ENCODE data around the gene PRR23A. TPM values are rescaled to one million over a fixed set of nuclear protein-coding genes. Genes with fewer than 3 reads are reported as not detected.

PRR23A gene
- total RNA-seq (not detected), polyA plus RNA-seq (not detected)
- long read RNA-seq, donor 1, result 0 reads
- long read RNA-seq, donor 2, result 0 reads
- long read RNA-seq, donor 3, result 0 reads
- long read RNA-seq, donor 4, result 0 reads
- long read RNA-seq, donor 5, result 0 reads
- long read RNA-seq, donor 6, result 0 reads
- long read RNA-seq, donor 7, result 0 reads
- long read RNA-seq, donor 8, result 0 reads
- long read RNA-seq, donor 9, result 0 reads
- long read RNA-seq, donor 10, result 0 reads

GRCh38 chr3:139006051-139006716 is at the start of gene PRR23A:
TSS of gene PRR23A (minus strand) at chr3:139006268. CDS start at chr3:139006268, 0 bp downstream.
- H3K4me3 ChIP-seq, result no peak within 1 kb of the TSS
- intact Hi-C loops (cut with DNase I), result no loop called here
- no peak for DNase-seq
- no peaks in the 10 kb centered on the region for H3K36me3 ChIP-seq (replicated peaks in 1 of 2)
- no peaks in the 10 kb centered on the region for H3K27me3 ChIP-seq
- no peaks in the 10 kb centered on the region for H3K4me1 ChIP-seq (replicated peaks in 1 of 2)
- no peak within 1 kb of the TSS for H3K27ac ChIP-seq
- no peaks in the 10 kb centered on the region for H3K9me3 ChIP-seq (replicated peaks in 1 of 3)
- no peak for TF ChIP-seq CTCF (IDR thresholded peaks at IDR 0.05)
- TF ChIP-seq POLR2A (IDR thresholded peaks at IDR 0.05), result no peak
- WGBS, 4 donors, result 70 to 87% (median 74%) methylated on average over 15 to 60 of the region's 60 CpGs

- no peak overlapping the region for H3K4me3 ChIP-seq
- H3K36me3 ChIP-seq (replicated peaks in 1 of 2), result no peaks in the 10 kb centered on the region
- TF ChIP-seq CTCF (IDR thresholded peaks at IDR 0.05) (no peak), POLR2A (IDR thresholded peaks at IDR 0.05) (no peak)
- H3K4me1 ChIP-seq (replicated peaks in 1 of 2), result no peaks in the 10 kb centered on the region
- intact Hi-C loops (cut with DNase I), result no loop called here
- no peak overlapping the region for H3K27ac ChIP-seq
- no peaks in the 10 kb centered on the region for H3K27me3 ChIP-seq
- 67 to 87% (median 76%) methylated on average over 2 of the region's 2 CpGs for WGBS, 4 donors
- peaks cover 0 to 9% (median 6%) of the 10 kb centered on the region in 3 donors for H3K9me3 ChIP-seq (replicated peaks in 1 of 3)
- no peak for DNase-seq
These were observed 46.9 kb upstream of the PRR23A start for GRCh38 chr3:139052802-139053600.

- 51 to 85% (median 60%) methylated on average over 31 to 77 of the region's 77 CpGs for WGBS, 4 donors
- Histone ChIP-seq H3K9me3 (replicated peaks in 1 of 3) (no peaks in the 10 kb centered on the region), H3K27ac (no peak within 1 kb of the TSS), H3K4me3 (no peak within 1 kb of the TSS), H3K36me3 (replicated peaks in 1 of 2) (no peaks in the 10 kb centered on the region), H3K27me3 (no peaks in the 10 kb centered on the region), H3K4me1 (replicated peaks in 1 of 2) (no peaks in the 10 kb centered on the region)
- intact Hi-C loops (cut with DNase I), result no loop called here
- TF ChIP-seq POLR2A (IDR thresholded peaks at IDR 0.05), result no peak
- TF ChIP-seq CTCF (IDR thresholded peaks at IDR 0.05), result no peak
- DNase-seq, result no peak
These were observed 38.5 kb upstream of the PRR23A start, which contains the start of gene PRR23C for GRCh38 chr3:139044366-139045210. TSS of gene PRR23C (minus strand) at chr3:139044892. CDS start at chr3:139044620, 272 bp downstream.
